GM18870 (cell line): ENCODE results near the gene P4HB.

ENCODE experiments used
- ATAC-seq: cut with Tn5 transposase; IDR thresholded peaks from one replicate; pipeline ENCODE4 v1.9.1; 2021; ENCODE audit warnings: moderate library complexity; ENCODE audit not compliant: unreplicated experiment

P4HB gene

GRCh38 chr17:81832608-81833159 is 27.7 kb downstream of the P4HB start:
- ATAC-seq, result no peak

GRCh38 chr17:81831957-81832607 is 28.3 kb downstream of the P4HB start:
- ATAC-seq, result no peak

GRCh38 chr17:81831563-81831956 is 28.8 kb downstream of the P4HB start:
- ATAC-seq, result no peak

GRCh38 chr17:81829858-81830257 is 30.5 kb downstream of the P4HB start:
- ATAC-seq, result no peak

- ATAC-seq, result no peak
These were observed 31.7 kb downstream of the P4HB start for GRCh38 chr17:81828656-81829055.

- ATAC-seq, result no peak
These were observed 34.4 kb downstream of the P4HB start for GRCh38 chr17:81825841-81826466.

GRCh38 chr17:81824595-81824994 is 35.7 kb downstream of the P4HB start:
- ATAC-seq, result no peak

- no peak for ATAC-seq
These were observed 36.4 kb downstream of the P4HB start for GRCh38 chr17:81823820-81824550.

GRCh38 chr17:81822996-81823819 is 37.1 kb downstream of the P4HB start:
- no peak for ATAC-seq

- ATAC-seq, result no peak
These were observed 38.1 kb downstream of the P4HB start for GRCh38 chr17:81822312-81822637.

- no peak for ATAC-seq
These were observed 38.6 kb downstream of the P4HB start for GRCh38 chr17:81821603-81822311.

- no peak for ATAC-seq
These were observed 39.2 kb downstream of the P4HB start for GRCh38 chr17:81821147-81821546.

- ATAC-seq, result no peak
These were observed 40.6 kb downstream of the P4HB start for GRCh38 chr17:81819708-81820107.

- no peak for ATAC-seq
These were observed 42.6 kb downstream of the P4HB start for GRCh38 chr17:81817758-81818147.

GRCh38 chr17:81815646-81815986 is 44.7 kb downstream of the P4HB start:
- ATAC-seq, result no peak

- ATAC-seq, result no peak
These were observed 45.3 kb downstream of the P4HB start for GRCh38 chr17:81814748-81815645.

GRCh38 chr17:81813861-81814683 is 46.3 kb downstream of the P4HB start:
- ATAC-seq, result no peak

- ATAC-seq, result no peak
These were observed 47.0 kb downstream of the P4HB start for GRCh38 chr17:81813371-81813684.
